H1 (cell line): ENCODE data around the gene KCNH4. TPM values are rescaled to one million over a fixed set of nuclear protein-coding genes. Genes with fewer than 3 reads are reported as not detected.

ENCODE experiments used
- CTCF ChIA-PET: fragments of 300-600 bp; sonication (Branson Sonifier 250); formaldehyde crosslinking; loops from one replicate; lab custom pipeline; 2021; ENCODE audit not compliant: partially characterized antibody; lab: Charles Lee
- POLR2A ChIA-PET: fragments of 300-600 bp; sonication (Branson Sonifier 250); formaldehyde crosslinking; loops from one replicate; lab custom pipeline; 2021; ENCODE audit warnings: inconsistent platforms; ENCODE audit not compliant: partially characterized antibody; lab: Charles Lee
- DNase-seq, 2 experiments: peaks; one replicate each; pipeline versions ENCODE4 v3.0.0 to v3.0.0-alpha.2; 2010 to 2022; ENCODE audit warnings: low spot score in 2 of 2, low read depth in 1 of 2, mixed read lengths in 1 of 2
- FAIRE-seq: peaks from 2 replicates; lab custom pipeline; 2011; peaks lifted over from hg19 to GRCh38; lab: Jason Lieb, UNC
- H2AFZ ChIP-seq: 2 replicates; pipeline ENCODE4 v1.8.1; 2012; ENCODE audit warnings: low read length, inconsistent platforms
- H2AK5ac ChIP-seq: 2 replicates; pipeline ENCODE4 v1.6.1; 2013; ENCODE audit warnings: low read depth, low read length
- H2BK120ac ChIP-seq: replicated peaks from 2 replicates; pipeline ENCODE3; 2013; ENCODE audit warnings: low read depth, low read length, inconsistent platforms
- H2BK12ac ChIP-seq: 2 replicates; pipeline ENCODE4 v1.6.1; 2013; ENCODE audit warnings: low read depth, low read length
- H2BK15ac ChIP-seq: 2 replicates; pipeline ENCODE4 v1.6.1; 2013; ENCODE audit warnings: low read length
- H2BK20ac ChIP-seq: 2 replicates; pipeline ENCODE4 v1.6.1; 2013; ENCODE audit warnings: low read length
- H2BK5ac ChIP-seq: 2 replicates; pipeline ENCODE4 v1.6.1; 2013; ENCODE audit warnings: low read depth, low read length
- H3K14ac ChIP-seq: 2 replicates; pipeline ENCODE4 v1.6.1; 2013; ENCODE audit warnings: inconsistent platforms; ENCODE audit not compliant: insufficient read length
- H3K18ac ChIP-seq: 2 replicates; pipeline ENCODE4 v1.6.1; 2013; ENCODE audit warnings: low read length; ENCODE audit errors: extremely low read depth
- H3K23ac ChIP-seq: 2 replicates; pipeline ENCODE4 v1.6.1; 2013; ENCODE audit warnings: inconsistent platforms; ENCODE audit not compliant: insufficient read length
- H3K23me2 ChIP-seq: 2 replicates; pipeline ENCODE4 v1.6.1; 2013; ENCODE audit warnings: low read depth, low read length
- H3K27ac ChIP-seq: 2 replicates; pipeline ENCODE4 v1.6.1; 2011; ENCODE audit warnings: low read depth, low read length, inconsistent platforms
- H3K27me3 ChIP-seq, 4 experiments: replicated peaks in 1 of 4; 1 replicate in 1 of 4; 2 replicates in 3 of 4; pipeline versions ENCODE4 v1.6.1 to v1.8.1; 2011 to 2013; ENCODE audit warnings: low read length in 3 of 4, mild to moderate bottlenecking in 3 of 4, inconsistent platforms in 2 of 4, mixed read lengths in 2 of 4, moderate library complexity in 1 of 4; ENCODE audit not compliant: control insufficient read depth in 3 of 4, insufficient read depth in 3 of 4; ENCODE audit errors: extremely low read depth in 1 of 4
- H3K36me3 ChIP-seq, 4 experiments: 2 replicates each; pipeline versions ENCODE4 v1.6.1 to v1.8.1; 2011 to 2013; ENCODE audit warnings: mild to moderate bottlenecking in 4 of 4, low read length in 3 of 4, moderate library complexity in 2 of 4, control low read depth in 1 of 4, inconsistent platforms in 1 of 4; ENCODE audit not compliant: insufficient read depth in 4 of 4, control insufficient read depth in 2 of 4
- H3K4ac ChIP-seq: replicated peaks from 2 replicates; pipeline ENCODE3; 2013; ENCODE audit warnings: low read length, low read depth, mixed read lengths, inconsistent platforms; ENCODE audit not compliant: insufficient read length
- H3K4me1 ChIP-seq, 4 experiments: replicated peaks in 1 of 4; 1 replicate in 1 of 4; 2 replicates in 3 of 4; pipeline versions ENCODE4 v1.6.1 to v1.8.1; 2011 to 2013; ENCODE audit warnings: low read length in 3 of 4, inconsistent platforms in 2 of 4, mixed read lengths in 1 of 4; ENCODE audit not compliant: insufficient read depth in 4 of 4, control insufficient read depth in 3 of 4
- H3K4me2 ChIP-seq, 2 experiments: 2 replicates each; pipeline versions ENCODE4 v1.6.1 to v1.8.1; 2011 to 2013; ENCODE audit warnings: low read depth in 2 of 2, low read length in 2 of 2, control low read depth in 1 of 2, inconsistent platforms in 1 of 2, mild to moderate bottlenecking in 1 of 2; ENCODE audit not compliant: insufficient read depth in 1 of 2
- H3K4me3 ChIP-seq, 4 experiments: fragments of 200-600, 300-600 bp in 1 of 4; sonication (generic), shearing (Covaris generic), sonication (Bioruptor Twin) in 1 of 4; 2 replicates each; pipeline versions ENCODE4 v1.5.1 to v1.8.1; 2011 to 2016; ENCODE audit warnings: low read length in 4 of 4, low read depth in 3 of 4, control low read depth in 2 of 4, inconsistent platforms in 2 of 4, mild to moderate bottlenecking in 2 of 4, mixed read lengths in 1 of 4, moderate library complexity in 1 of 4; ENCODE audit not compliant: insufficient read depth in 2 of 4; ENCODE audit errors: extremely low read depth in 1 of 4
- H3K56ac ChIP-seq: replicated peaks from 2 replicates; pipeline ENCODE3; 2013; ENCODE audit warnings: low read depth, mild to moderate bottlenecking, mixed read lengths, low read length, inconsistent platforms; ENCODE audit not compliant: insufficient read length
- H3K79me1 ChIP-seq: 2 replicates; pipeline ENCODE4 v1.6.1; 2013; ENCODE audit warnings: low read depth, low read length, control low read depth
- H3K79me2 ChIP-seq, 2 experiments: 2 replicates each; pipeline versions ENCODE4 v1.6.1 to v1.8.1; 2012 to 2013; ENCODE audit warnings: low read length in 2 of 2, mild to moderate bottlenecking in 2 of 2, inconsistent platforms in 1 of 2; ENCODE audit not compliant: insufficient read depth in 2 of 2, control insufficient read depth in 1 of 2
- H3K9ac ChIP-seq, 4 experiments: replicated peaks in 1 of 4; 1 replicate in 1 of 4; 2 replicates in 3 of 4; pipeline versions ENCODE4 v1.6.1 to v1.8.1; 2011 to 2013; ENCODE audit warnings: low read depth in 3 of 4, low read length in 3 of 4, control low read depth in 2 of 4, mild to moderate bottlenecking in 2 of 4, moderate library complexity in 2 of 4, inconsistent platforms in 1 of 4; ENCODE audit errors: extremely low read depth in 1 of 4
- H3K9me3 ChIP-seq, 2 experiments: 2 replicates each; pipeline versions ENCODE4 v1.6.1 to v1.8.1; 2012 to 2013; ENCODE audit warnings: mild to moderate bottlenecking in 2 of 2, moderate library complexity in 2 of 2, control low read depth in 1 of 2, inconsistent platforms in 1 of 2, low read depth in 1 of 2, low read length in 1 of 2, mixed read lengths in 1 of 2; ENCODE audit not compliant: insufficient read depth in 2 of 2
- H4K20me1 ChIP-seq, 2 experiments: replicated peaks in 1 of 2; 2 replicates each; pipeline versions ENCODE3 to v1.8.1; 2011 to 2013; ENCODE audit warnings: inconsistent platforms in 2 of 2, low read length in 2 of 2, mild to moderate bottlenecking in 1 of 2; ENCODE audit not compliant: insufficient read depth in 2 of 2, control insufficient read depth in 1 of 2
- H4K5ac ChIP-seq: 2 replicates; pipeline ENCODE4 v1.6.1; 2013; ENCODE audit warnings: low read length, low read depth, mixed read lengths, inconsistent platforms; ENCODE audit not compliant: insufficient read length
- H4K8ac ChIP-seq: 2 replicates; pipeline ENCODE4 v1.8.0; 2013; ENCODE audit warnings: mild to moderate bottlenecking, moderate library complexity, low read length, inconsistent platforms; ENCODE audit not compliant: insufficient read depth; ENCODE audit errors: extremely low read depth
- H4K91ac ChIP-seq: replicated peaks from 2 replicates; pipeline ENCODE3; 2013; ENCODE audit warnings: low read length, mixed read lengths, inconsistent platforms; ENCODE audit not compliant: insufficient read length
- ASH2L ChIP-seq: fragments of 200-600, 300-600 bp; sonication (generic); IDR thresholded peaks from one replicate; pipeline ENCODE4 v1.7.1; 2017; ENCODE audit warnings: low read length
- CBX5 ChIP-seq: fragments of 300-800, 300-1000 bp; sonication (generic); IDR thresholded peaks from 2 replicates; pipeline ENCODE4 v1.7.1; 2016; ENCODE audit warnings: antibody characterized with exemption, low read length, low read depth
- CEBPB ChIP-seq: IDR thresholded peaks from 2 replicates; pipeline ENCODE4 v1.6.1; 2012; ENCODE audit warnings: low read depth, low read length
- E2F6 ChIP-seq: IDR thresholded peaks from 2 replicates; pipeline ENCODE4 v1.6.1; 2012; ENCODE audit warnings: inconsistent platforms
- EZH2 ChIP-seq: fragments of 200-600 bp; sonication (generic); IDR thresholded peaks from 2 replicates; pipeline ENCODE4 v1.7.1; 2012; ENCODE audit warnings: low read depth, mild to moderate bottlenecking, moderate library complexity, low read length, inconsistent platforms; ENCODE audit not compliant: severe bottlenecking
- HDAC6 ChIP-seq: IDR thresholded peaks from one replicate; pipeline ENCODE4 v1.7.1; 2012; ENCODE audit warnings: low read depth, mild to moderate bottlenecking, inconsistent platforms, low read length, moderate library complexity
- NANOG ChIP-seq: IDR thresholded peaks from 2 replicates; pipeline ENCODE4 v1.6.1; 2011; ENCODE audit warnings: low read length, low read depth, mild to moderate bottlenecking, inconsistent platforms; ENCODE audit not compliant: insufficient read depth, poor library complexity, severe bottlenecking
- TCF12 ChIP-seq: IDR thresholded peaks from 2 replicates; pipeline ENCODE4 v1.6.1; 2011; ENCODE audit warnings: low read depth, mild to moderate bottlenecking, low read length
- WGBS, 2 experiments: shearing (Covaris generic) in 1 of 2; methylation state at CpG; one replicate each; pipeline versions ENCODE4 v1.1.6 to v1.1.7; 2013 to 2015; ENCODE audit warnings: low lambda C conversion rate in 2 of 2, mixed read lengths in 2 of 2, inconsistent platforms in 1 of 2, low coverage in 1 of 2, missing lambda C conversion rate in 1 of 2; ENCODE audit not compliant: insufficient replicate concordance in 2 of 2, insufficient coverage in 1 of 2, insufficient read length in 1 of 2; ENCODE audit errors: extremely low coverage in 1 of 2, missing lambda C conversion rate in 1 of 2; 5-methylcytosine and 5-hydroxymethylcytosine counted together
- polyA plus RNA-seq, 7 experiments: library from polyadenylated mRNA; depleted of rRNA in 3 of 7; stranded (reverse) in 5 of 7; unstranded in 2 of 7; fragments of >200 nt in 5 of 7; fragments of 200-250 nt in 2 of 7; gene quantifications; 1 replicate in 5 of 7; 2 replicates in 1 of 7; 4 replicates in 1 of 7; pipeline versions ENCODE4 v1.2.1 to v1.2.3, GENCODE V29; 2011 to 2013; ENCODE audit warnings: missing spikeins in 2 of 7, mixed read lengths in 2 of 7
- total RNA-seq: library from RNA; stranded (reverse); fragmentation: NEBNext Ultra II Directional; extraction: Animal tissue kit (Norgen Biotek cat#: 25700); gene quantifications from 2 replicates; pipeline ENCODE4 v1.2.1, GENCODE V29; 2021

KCNH4 gene
- total and polyA plus RNA-seq, 2 of the 8 experiments (the other 6 are each of a cell fraction or from before 2014, with no cell fraction given), result 0.44 to 0.47 TPM

DNA sequence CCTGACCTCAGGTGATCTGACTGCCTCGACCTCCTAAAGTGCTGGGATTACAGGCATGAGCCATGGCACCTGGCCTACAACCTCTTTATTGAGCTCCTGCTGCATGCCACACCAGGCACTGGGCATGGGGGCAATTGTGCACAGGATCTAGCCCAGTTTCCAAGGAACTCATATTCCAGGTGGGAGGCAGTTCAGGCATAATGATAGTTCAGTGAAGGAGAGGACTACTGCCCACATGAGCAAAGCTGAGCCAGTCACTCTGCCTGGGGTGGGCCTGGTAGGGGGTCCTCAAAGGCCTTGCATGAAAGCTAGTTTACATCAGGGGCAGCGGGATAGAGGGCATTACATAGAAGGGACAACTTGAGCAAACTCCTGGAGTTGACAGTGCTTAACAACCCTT is 6.9 kb upstream of the KCNH4 start:
- Histone ChIP-seq H4K8ac (no peak overlapping the region), H2AK5ac (no peak overlapping the region), H3K23me2 (peaks cover 4% of the 10 kb centered on the region; the same call in 1 of the 2 replicates), H3K4me1 (peaks cover 0 to 10% (median 8%) of the 10 kb centered on the region in 4 experiments; a peak in 3 of 7 replicates), H3K79me1 (no peaks in the 10 kb centered on the region), H3K14ac (no peak overlapping the region), H3K4ac (no peak overlapping the region), H3K36me3 (no peaks in the 10 kb centered on the region), H3K27me3 (peaks cover 0 to 27% (median 20%) of the 10 kb centered on the region in 4 experiments; a peak in 6 of 7 replicates), H3K9me3 (no peaks in the 10 kb centered on the region), H3K9ac (no peak overlapping the region), H3K56ac (no peak overlapping the region), H2BK120ac (no peak overlapping the region), H3K27ac (no peak overlapping the region), H3K79me2 (no peaks in the 10 kb centered on the region), H2BK20ac (no peak overlapping the region), H2BK15ac (no peak overlapping the region), H2AFZ (no peak overlapping the region), H4K5ac (no peak overlapping the region), H3K4me3 (no peak overlapping the region), H4K20me1 (peaks cover 0 to 1% of the 10 kb centered on the region in 2 experiments), H3K23ac (no peak overlapping the region), H4K91ac (no peak overlapping the region), H2BK5ac (no peak overlapping the region), H3K18ac (no peak overlapping the region), H3K4me2 (no peak overlapping the region), H2BK12ac (no peak overlapping the region)
- ChIA-PET POLR2A (interaction anchor here (0.5 to 0.9 kb wide), 3 partner anchors 11 to 232 kb away, joined by 3 read pairs; no protein-coding TSS in a partner anchor), CTCF (interaction anchor here (0.6 to 5.1 kb wide), 8 partner anchors 10 to 215 kb away, joined by 3 to 28 read pairs (median 4); no protein-coding TSS in a partner anchor)
- 84% methylated on average over 2 of the region's 2 CpGs; no CpG with 5 or more reads in 1 of the 2 experiments for WGBS, 2 experiments
- no peak for DNase-seq
- FAIRE-seq, result no peak
- TF ChIP-seq ASH2L (no peak), CEBPB (no peak), EZH2 (no peak), E2F6 (no peak), TCF12 (no peak), HDAC6 (no peak), NANOG (no peak), CBX5 (no peak)
